AML-193 (cell line): ENCODE measurements around the gene ERBB4.
"Not testable (repeated sequence)": the region's sequence is repeated elsewhere in the genome, so short reads cannot be mapped to it uniquely, and the experiment has no call there.

ENCODE experiments used
- DNase-seq, 2 experiments: peaks; one replicate each; lab custom pipeline; 2025; lab: John Stamatoyannopoulos, UW

ERBB4 gene

GRCh38 chr2:212528106-212528856 lies 10.3 kb downstream of the ERBB4 start:
- DNase-seq, result no peak

DNA sequence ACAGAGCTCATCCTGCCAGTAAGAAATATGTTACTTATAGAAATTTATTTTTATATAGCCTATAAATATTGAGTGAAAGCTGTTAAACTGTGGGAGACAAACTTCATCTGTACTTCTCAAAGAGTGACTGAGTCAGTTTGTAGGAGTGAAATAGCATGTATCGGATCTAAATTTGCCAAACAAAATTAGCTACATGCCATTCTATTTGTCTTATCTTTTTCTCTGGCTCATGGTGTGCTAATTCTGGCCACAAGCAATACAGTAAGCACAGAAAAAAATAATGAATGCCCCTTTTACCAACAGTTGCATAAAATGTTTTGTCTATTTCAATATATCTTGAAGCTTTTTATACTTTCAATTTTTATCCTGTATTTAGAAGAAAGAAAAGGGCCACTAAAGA lies 12.5 kb downstream of the ERBB4 start:
- DNase-seq, result no peak

DNA sequence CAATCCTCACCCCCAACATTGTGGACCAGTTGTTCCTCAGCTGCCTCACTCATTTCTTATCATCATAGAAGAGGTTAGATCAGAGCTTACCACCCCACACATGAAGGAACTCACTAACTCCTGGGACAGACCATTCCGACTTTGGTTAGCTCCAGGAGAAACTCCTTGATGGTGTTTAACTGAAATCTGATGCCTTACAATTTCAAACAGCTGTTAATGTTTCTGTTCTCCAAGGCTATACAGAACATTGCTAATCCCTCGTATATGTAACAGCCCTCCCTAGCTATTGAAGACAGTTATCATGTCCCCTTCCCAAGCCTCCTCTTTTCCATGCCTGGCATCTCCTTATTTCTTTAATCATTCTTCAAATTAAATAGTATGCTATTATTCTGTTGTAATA lies 14.8 kb downstream of the ERBB4 start:
- DNase-seq, result no peak

DNA sequence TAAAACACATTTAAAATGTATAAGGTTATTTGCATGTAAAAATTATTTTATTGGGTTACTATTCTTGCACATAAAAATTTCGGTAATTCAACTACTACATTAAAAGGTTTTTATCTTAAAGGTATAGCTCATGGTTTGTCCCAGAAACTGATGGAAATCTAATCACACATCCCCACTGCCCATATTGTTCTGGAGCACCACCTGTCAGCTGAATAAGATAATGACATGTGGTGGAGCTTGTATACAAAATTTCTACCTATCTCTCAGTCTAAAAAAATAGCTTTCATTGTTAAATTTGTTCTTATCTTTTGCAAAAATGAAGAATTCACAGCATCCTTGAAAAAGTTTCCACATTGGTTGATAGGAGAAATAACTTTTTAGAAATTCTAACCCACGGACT lies 18.3 kb downstream of the ERBB4 start:
- no peak for DNase-seq

- no peak for DNase-seq
Observed at GRCh38 chr2:212517693-212518092, 20.9 kb downstream of the ERBB4 start.

DNA sequence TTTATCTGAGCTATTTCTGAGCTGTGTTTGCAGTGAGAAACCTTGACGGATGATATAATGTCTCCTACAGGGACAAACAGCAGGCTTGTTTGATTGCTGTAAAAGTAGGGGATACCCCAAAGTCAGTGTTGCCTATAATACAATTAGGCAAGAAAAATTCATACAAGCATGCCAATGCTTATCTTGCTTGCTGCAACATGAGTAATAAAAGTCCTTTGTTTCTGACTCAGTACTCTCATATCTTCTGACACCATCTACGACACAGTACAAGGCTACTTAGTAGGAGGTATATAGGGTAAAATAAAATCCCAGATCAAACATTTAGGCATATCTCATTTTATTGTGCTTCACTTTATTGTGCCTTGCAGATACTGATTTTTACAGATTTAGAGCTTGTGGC lies 33.0 kb downstream of the ERBB4 start:
- DNase-seq, result no peak

DNA sequence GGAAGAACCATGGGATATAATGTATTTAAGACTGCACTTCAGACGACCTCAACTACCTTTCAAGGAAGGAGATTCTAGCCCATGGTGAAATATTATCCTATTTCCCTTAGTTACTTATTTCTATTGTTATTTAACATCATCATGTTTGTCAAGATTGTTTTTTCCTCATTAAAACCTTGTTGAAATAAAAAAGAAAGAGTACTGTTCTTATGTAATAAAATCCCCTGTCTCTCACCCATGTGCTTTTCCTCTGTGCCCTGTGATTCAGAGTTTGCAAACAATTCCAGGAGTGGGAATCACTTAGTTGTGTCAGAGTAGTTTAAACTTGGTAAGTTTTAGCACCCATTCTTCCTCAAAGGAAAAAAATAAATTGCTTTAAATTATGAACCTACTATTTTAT lies 43.6 kb downstream of the ERBB4 start:
- DNase-seq, result no peak

- DNase-seq, result no peak
Observed at GRCh38 chr2:212494418-212495020, 44.1 kb downstream of the ERBB4 start.

DNA sequence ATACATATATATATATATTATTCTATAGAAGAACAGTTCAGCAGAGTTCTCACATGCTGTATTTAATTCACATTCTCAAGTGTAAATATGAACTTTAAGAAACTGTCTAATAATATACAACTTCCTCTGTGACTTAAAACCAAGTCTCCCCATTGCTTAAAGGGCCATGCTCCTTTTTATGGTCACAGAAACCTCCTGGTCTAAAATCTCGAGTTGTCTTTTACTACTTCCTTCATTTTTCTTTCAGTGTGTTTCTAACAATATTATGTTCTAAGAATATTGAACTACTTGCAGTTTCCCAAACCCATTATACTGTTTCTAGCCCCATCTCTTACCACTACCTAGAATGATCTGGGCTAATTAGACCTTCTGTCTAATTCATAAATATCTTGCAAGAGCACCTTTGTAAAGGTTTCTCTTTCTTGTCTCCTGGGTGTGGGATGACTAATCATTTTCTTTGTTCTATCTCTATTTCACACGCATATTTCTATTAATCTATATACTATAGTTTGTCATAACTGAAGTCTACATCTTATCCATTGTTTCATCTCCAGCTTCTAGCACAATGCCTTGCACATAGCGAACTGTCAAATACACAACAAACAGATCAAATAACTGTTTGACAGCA lies 48.8 kb downstream of the ERBB4 start:
- no peak for DNase-seq

DNA sequence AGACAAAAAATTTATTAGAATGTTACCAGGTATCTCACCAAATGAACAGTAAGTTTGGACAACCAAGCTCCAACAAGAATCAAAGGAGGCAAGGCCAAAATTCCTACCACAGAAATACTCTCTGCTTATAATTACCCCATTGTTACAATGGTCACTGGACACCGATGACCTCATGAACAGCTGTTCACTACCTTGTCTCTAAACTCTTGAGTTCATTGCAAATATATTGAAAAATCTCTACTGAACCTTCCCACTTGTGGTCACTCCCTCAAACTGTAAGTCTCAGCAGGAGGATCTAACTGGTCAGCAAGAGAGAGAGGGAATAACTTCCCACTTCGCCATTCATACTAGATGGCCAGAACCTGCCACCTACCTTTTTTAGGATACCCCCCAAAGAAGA lies 50.0 kb downstream of the ERBB4 start:
- DNase-seq, result no peak

- DNase-seq, result no peak
Observed at GRCh38 chr2:212484563-212485080, 54.0 kb downstream of the ERBB4 start.

- no peak for DNase-seq
Observed at GRCh38 chr2:212480447-212480846, 58.2 kb downstream of the ERBB4 start.

DNA sequence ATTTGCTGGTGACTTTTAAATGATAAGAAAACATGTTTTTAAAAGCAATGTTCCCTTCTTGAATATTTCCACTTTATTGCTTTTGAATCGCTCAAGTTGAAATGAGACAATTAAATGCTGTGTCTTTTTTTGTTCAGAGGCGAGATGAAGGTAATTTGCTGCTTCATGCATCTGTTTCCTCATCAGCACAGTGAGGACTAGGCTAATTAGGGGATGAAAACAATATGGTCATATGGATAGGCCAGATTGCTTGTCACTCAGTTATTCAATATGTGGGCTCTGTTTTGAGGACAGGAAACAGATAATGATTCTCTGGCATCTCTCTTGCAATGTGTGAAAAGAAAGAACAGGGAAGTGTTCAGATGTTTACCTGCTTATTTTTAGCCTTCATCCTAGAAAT lies 61.0 kb downstream of the ERBB4 start:
- no peak for DNase-seq

DNA sequence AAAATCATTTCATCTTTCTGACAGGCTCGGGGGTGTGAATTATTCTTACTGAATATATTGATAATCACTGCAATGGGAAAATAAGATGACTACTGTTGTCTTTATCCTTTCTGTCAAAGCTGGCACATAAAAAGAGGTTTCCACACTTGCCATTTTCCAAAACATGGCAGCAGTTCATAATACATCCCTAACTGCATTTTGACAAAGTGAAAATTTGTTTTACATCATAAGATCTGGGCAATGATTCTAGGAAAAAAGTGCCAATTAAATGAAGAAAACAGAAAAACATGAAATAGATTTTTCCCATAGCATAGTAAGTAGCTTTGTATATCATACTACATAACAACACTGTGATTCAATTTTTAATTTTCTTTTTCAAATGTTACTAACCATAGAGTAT lies 65.4 kb downstream of the ERBB4 start:
- DNase-seq, result no peak

GRCh38 chr2:212467551-212467950 lies 71.1 kb downstream of the ERBB4 start:
- DNase-seq, result not testable (repeated sequence)

DNA sequence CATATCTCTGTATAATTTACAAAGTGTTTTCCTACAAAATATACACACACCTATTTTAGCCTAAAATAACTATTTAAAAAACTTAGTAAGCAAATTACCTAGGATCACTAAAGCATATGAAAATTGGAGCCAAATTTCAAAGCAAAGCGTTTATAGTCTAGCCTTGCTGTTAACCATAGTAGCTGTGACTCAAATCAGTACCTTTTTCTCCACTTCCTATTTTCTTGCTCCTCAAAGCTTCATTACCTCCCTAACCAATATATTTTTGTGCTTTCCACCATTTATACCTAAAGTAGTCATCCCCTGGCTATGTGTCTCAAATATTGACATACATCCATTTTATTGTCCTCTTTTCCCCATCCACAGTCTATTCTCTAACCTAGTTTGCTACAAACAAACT lies 73.1 kb downstream of the ERBB4 start:
- DNase-seq, result no peak

GRCh38 chr2:212461708-212462107 lies 76.9 kb downstream of the ERBB4 start:
- DNase-seq, result not testable (repeated sequence)

GRCh38 chr2:212454149-212454548 lies 84.5 kb downstream of the ERBB4 start:
- no peak for DNase-seq

GRCh38 chr2:212451786-212452231 lies 86.8 kb downstream of the ERBB4 start:
- DNase-seq, result no peak

DNA sequence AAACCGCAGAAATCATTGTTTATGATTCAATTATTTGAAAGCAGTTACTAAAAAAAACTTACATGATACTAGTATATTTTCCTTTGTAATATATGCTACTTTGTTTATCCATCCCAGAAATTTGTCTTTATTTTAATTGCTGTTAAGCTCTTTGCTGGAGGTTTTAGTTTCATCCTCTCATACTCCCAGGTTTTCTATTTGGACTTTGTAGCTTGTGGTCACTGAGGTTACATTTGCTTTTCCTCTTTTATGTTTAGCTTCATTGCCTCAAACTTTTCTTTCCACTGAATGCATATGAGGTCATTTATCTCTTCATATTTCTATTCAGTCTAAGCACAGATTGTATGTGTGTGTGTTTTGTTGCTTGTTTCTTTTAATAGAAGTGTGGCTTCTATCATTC lies 89.9 kb downstream of the ERBB4 start:
- DNase-seq, result no peak

DNA sequence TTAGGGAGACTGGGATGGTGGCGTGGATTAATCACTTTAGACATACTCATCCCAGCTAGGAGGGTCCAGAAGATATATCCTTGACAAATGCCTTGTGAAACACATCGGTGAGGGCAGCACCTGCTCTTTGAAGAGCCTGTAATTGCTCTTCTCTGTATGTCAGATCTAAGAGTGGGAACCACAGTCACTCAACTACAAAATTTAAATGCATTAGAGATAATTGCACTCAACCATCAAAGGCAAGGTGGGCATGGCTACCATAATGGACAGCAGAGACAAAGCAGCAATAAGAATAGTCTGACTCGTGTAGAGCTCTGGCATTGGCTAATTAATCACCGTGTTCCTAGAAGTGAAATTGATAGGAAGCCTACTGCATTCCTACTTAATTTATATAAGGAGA lies 96.8 kb downstream of the ERBB4 start:
- no peak for DNase-seq

DNA sequence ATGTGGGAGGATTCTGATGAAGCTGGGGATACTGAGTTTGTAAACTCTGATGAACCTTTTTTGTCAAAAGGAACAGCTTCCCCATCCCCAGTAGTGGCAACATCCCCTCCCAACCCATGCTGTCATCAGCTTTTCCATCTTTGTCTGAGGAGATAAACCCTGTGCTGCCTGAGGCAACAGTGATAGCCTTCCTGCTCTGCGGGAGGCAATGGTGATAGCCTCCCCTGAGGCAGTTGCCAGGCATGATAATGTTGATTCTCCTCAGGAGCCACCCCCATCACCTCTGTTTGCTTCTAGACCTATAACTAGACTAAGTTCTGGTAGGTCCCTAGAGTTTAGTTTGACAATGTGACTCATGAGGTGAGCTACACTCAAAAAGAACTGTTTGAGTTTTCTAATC lies 97.5 kb downstream of the ERBB4 start:
- DNase-seq, result no peak
